ENCODE results near the gene SEC22B. TPM values are rescaled to one million over a fixed set of nuclear protein-coding genes. Genes with fewer than 3 reads are reported as not detected.

The SEC22B gene
- total RNA-seq (2022; extraction: Qiagen RNA extraction; ENCODE audit: low read depth), result 8.0 to 9.5 TPM (median 8.4 TPM) in 5 replicates

DNA sequence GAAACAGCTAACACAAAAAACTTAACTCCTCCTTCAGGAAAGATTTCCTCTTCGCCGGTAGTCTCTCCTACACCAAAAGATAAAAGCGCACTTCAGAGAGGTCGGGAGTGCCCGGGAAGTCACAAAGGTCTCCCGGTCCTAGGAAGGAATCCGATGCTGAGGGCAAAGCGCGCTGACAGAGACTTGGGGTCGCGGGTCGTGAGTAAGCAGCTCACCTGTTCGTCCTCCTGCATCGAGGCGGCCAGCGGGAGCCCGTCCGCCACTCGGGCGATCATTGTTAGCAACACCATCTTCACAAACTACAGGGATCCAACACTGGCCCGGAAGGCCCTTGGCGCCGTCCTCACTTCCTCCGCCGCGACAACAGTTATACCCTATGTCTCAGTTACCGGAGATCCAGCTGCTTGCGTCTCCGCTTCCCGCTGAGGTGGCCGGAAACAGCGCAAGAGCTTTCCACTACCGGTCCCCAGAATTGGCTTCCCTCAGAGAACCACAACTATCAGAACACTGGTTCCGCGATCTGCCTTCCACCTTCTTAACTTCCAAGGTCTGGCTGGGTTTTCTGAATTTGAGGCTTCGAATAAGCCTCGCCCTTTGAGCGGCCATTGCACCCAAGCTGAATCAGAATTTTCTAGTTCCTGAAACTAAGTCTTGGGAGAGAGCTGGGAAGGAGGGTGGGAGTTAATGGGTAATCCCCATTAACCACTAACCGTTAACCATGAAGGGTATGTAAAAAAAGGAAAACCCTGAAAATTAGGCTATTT, at the start of gene SEC22B:
Gene SEC22B, minus strand, starts transcription at position 429 of the 764 bp plus-strand sequence. Its CDS starts 139 bp downstream, at position 290.

Other genes starting within 250 kb of the SEC22B start
- gene NOTCH2, start 106.9 kb downstream of the SEC22B start, total RNA-seq (2022; extraction: Qiagen RNA extraction; ENCODE audit: low read depth), result 23.2 to 32.9 TPM (median 30.4 TPM) in 5 replicates
- 4.6 to 5.6 TPM (median 4.7 TPM) in 5 replicates for gene NBPF8, start 238.5 kb upstream of the SEC22B start, total RNA-seq (2022; extraction: Qiagen RNA extraction; ENCODE audit: low read depth)

Data from A549 treated with DMSO at 1 μM for 4 hours (cell line).